HepG2 (cell line): ENCODE data around the gene SLC39A1.

Experiments
- CTCF ChIP-seq: sonication (generic); formaldehyde crosslinking; IDR thresholded peaks from 2 replicates; pipeline ENCODE4 v1.5.0; 2020; ENCODE audit warnings: mild to moderate bottlenecking, missing genetic modification reagents, moderate library complexity
- ETV6 ChIP-seq: sonication (generic); formaldehyde crosslinking; conservative IDR thresholded peaks from 2 replicates; pipeline ENCODE4 v1.4.0; 2020; ENCODE audit warnings: missing genetic modification reagents
- RAD21 ChIP-seq: fragments of 450-650 bp; formaldehyde crosslinking; IDR thresholded peaks from 2 replicates; pipeline ENCODE4 v1.5.0; 2020; ENCODE audit warnings: mild to moderate bottlenecking
- SALL2 ChIP-seq: sonication (generic); formaldehyde crosslinking; IDR thresholded peaks from 2 replicates; pipeline ENCODE4 v1.8.1; 2023; ENCODE audit warnings: mild to moderate bottlenecking, missing genetic modification reagents, inconsistent platforms
- SMYD3 ChIP-seq: sonication (generic); formaldehyde crosslinking; IDR thresholded peaks from 2 replicates; pipeline ENCODE4 v1.8.1; 2023; ENCODE audit warnings: mild to moderate bottlenecking, missing genetic modification reagents
- SRSF9 ChIP-seq: fragments of 200-400 bp; formaldehyde crosslinking; IDR thresholded peaks from 2 replicates; pipeline ENCODE4 v1.6.1; 2018; ENCODE audit warnings: borderline replicate concordance, mild to moderate bottlenecking, low read depth, low read length; ENCODE audit not compliant: insufficient read depth, poor library complexity, severe bottlenecking
- ZBTB7A ChIP-seq: sonication (generic); formaldehyde crosslinking; IDR thresholded peaks from 2 replicates; pipeline ENCODE4 v1.8.0; 2022; ENCODE audit warnings: mild to moderate bottlenecking, missing genetic modification reagents
- ZFP1 ChIP-seq: IDR thresholded peaks from 2 replicates; pipeline ENCODE4 v1.6.1; 2016
- ZGPAT ChIP-seq: IDR thresholded peaks from 2 replicates; pipeline ENCODE4 v1.6.1; 2016; ENCODE audit warnings: mild to moderate bottlenecking
- ZNF138 ChIP-seq: sonication (generic); formaldehyde crosslinking; IDR thresholded peaks from 2 replicates; pipeline ENCODE4 v1.5.0; 2020; ENCODE audit warnings: mild to moderate bottlenecking, low read depth, missing genetic modification reagents
- ZNF253 ChIP-seq: sonication (generic); formaldehyde crosslinking; IDR thresholded peaks from 2 replicates; pipeline ENCODE4 v1.8.0; 2022; ENCODE audit warnings: mild to moderate bottlenecking, missing genetic modification reagents, borderline replicate concordance
- ZNF644 ChIP-seq: IDR thresholded peaks from 2 replicates; pipeline ENCODE4 v1.6.1; 2016; ENCODE audit warnings: low read depth
- ZSCAN21 ChIP-seq: sonication (generic); formaldehyde crosslinking; IDR thresholded peaks from 2 replicates; pipeline ENCODE4 v1.8.0; 2022; ENCODE audit warnings: mild to moderate bottlenecking, missing genetic modification reagents, moderate library complexity, borderline replicate concordance

- TF ChIP-seq RAD21 (CRISPR knock-in tag), result no peak
- TF ChIP-seq ZSCAN21 (CRISPR knock-in tag), result no peak
- no peak for TF ChIP-seq ZGPAT
- no peak for TF ChIP-seq ZBTB7A (CRISPR knock-in tag)
- no peak for TF ChIP-seq CTCF (CRISPR knock-in tag)
- TF ChIP-seq ZNF644 (CRISPR knock-in tag), result no peak
- TF ChIP-seq SRSF9, result no peak
- TF ChIP-seq ETV6 (CRISPR knock-in tag), result no peak
- no peak for TF ChIP-seq ZNF253 (CRISPR knock-in tag)
- TF ChIP-seq SALL2 (CRISPR knock-in tag), result no peak
- no peak for TF ChIP-seq SMYD3 (CRISPR knock-in tag)
- TF ChIP-seq ZNF138 (CRISPR knock-in tag), result no peak
- no peak for TF ChIP-seq ZFP1 (CRISPR knock-in tag)
Observed at GRCh38 chr1:153938996-153939395, 24.3 kb downstream of the SLC39A1 start.
